Activated CD8-positive, alpha-beta memory T cell treated with anti-CD3 and anti-CD28 coated beads, Interleukin-2, amount 50 U/mL, for 1 hour (primary cell): ENCODE results near the gene ATP5F1D.

Source experiments
- DNase-seq: peaks from one replicate; pipeline ENCODE4 v3.0.0-alpha.2; 2020; ENCODE audit errors: extremely low read depth

ATP5F1D gene

DNA sequence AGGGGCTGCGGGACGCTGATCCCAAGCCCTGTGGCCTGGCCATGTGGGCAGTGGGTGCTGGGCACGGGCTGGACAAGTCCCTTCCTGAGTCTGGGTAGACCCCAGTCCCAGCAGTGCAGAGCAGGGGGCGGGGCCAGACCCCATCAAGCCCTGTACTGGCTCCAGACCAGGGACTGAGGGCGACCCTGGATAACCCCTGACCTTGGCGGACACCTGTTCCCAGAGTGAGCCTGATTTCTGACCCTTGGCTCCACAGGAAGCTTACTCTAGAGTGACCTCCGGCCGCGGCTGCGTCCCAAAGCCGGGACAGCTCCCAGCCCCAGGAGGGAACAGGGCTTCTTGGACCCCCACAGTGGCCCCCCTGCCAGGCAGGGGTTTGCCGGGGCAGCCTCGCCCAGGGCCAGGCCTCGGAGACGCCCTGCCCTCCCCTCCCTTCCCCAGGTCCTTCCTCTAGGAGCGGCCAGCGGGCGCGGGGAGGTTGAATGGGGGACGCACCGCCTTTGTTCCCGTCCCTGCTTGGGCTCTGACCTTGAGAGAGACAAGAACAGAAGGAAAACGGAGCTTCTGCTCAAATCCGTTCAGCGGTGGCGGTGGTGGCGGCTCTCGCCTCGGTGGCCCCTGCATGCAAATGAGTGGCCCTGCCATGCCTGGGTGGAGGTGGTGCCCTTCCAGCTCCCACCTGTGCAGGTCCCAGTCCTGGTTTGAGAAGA lies 41.8 kb downstream of the ATP5F1D start:
- no peak for DNase-seq

DNA sequence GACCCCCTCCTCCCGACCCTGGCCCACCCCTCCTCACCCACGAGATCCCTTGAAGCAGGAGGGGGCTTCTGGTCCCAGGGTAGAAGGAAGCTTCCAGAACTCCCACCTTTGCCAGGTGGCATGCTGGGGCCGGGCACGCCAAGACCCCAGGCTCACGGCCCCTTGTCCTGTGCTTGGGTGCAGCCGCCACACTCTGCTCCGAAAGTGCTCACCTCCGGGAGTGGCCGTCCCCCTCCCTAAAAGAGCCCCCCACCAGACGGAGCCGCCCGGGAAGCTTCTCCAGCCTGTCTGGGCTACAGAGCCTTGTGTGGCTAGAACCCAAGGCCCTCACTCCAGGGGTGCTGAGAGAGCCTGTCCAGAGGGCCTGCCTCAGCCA lies 42.4 kb downstream of the ATP5F1D start:
- DNase-seq: no peak

- no peak for DNase-seq
Observed at GRCh38 chr19:1284293-1284978, 42.9 kb downstream of the ATP5F1D start.

DNA sequence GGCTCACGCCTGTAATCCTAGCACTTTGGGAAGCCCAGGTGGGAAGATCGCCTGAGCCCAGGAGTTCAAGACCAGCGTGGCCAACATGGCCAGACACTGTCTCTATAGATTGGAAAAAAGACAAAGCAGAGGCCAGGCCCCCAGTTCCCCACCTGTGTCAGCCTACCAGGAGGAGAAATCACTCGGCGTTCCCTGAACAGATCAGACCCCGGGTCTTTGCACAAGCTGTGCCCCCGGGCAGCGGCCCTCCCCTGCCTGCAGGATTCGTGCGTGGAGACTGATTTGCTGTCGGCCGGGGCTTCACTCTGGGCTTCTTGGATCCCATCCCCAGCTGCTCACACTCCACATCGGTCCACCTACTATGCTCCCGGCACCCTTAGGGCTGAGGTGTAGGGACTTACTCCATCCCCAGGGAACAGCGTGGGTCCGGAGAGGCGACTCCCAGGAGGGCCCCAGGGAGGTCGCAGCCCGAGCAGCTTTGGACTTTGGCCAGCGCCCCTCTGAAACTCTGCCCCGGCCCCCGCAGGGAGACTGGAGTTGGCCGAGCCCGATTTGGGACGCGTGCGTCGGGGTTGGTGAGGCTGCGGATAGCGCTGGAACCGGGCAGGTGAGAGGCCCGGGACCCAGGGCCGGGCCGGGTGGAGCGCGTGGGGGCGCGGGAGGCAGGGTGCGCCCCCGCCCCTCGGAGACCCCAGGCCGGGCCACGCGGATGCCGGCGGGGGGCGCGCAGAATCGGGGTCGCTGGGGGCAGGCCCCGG lies 43.6 kb downstream of the ATP5F1D start:
- DNase-seq: no peak

GRCh38 chr19:1285737-1286360 lies 44.3 kb downstream of the ATP5F1D start, which contains the start of gene EFNA2:
TSS of gene EFNA2 (plus strand) at chr19:1285873. CDS start at chr19:1286169, 296 bp downstream.
- no peak for DNase-seq

GRCh38 chr19:1286487-1287353 lies 45.2 kb downstream of the ATP5F1D start:
- no peak for DNase-seq

- no peak for DNase-seq
Observed at GRCh38 chr19:1287354-1288225, 46.0 kb downstream of the ATP5F1D start.

GRCh38 chr19:1288226-1288612 lies 46.7 kb downstream of the ATP5F1D start:
- DNase-seq: no peak

DNA sequence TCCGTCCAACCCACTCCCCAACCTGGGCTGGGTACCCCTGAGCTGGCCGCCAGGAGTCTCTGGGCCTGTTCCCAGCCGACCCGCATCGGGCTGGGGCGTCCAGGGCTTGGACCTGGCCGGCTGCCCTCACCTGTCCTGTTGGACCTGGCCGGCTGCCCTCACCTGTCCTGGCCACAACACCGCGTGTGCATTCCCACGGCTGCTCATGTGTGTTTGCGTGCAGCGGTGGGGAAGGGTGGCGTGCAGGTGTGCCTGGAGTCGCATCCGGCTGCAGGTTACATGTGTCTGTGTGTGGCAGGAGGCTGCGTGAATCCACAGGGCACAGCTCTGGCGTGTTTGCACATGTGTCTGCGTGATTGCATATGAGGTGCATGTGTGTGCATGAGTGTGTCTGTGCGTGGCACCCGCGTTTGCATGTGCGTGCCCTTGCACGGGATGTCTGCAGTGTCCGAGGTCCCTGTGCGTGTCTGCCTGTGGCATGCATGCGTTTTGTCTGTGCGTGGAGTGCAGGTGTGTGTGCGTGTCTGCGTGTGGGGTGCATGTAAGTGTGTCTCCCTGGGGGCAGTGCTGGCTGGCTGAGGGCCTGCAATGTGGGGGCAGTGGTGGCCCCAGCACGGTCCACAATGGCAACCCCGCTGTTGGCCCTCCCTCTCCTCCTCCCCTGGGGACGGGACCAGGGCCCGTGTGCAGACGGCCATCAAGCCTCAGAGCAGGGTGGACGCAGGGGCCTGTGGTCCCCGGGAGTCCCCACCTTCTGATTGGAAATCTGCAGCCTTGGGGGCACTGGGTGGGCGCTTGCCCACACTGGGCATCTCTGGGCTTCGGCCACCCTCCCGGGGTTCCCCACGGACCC lies 47.5 kb downstream of the ATP5F1D start:
- no peak for DNase-seq

- no peak for DNase-seq
Observed at GRCh38 chr19:1289686-1290025, 48.1 kb downstream of the ATP5F1D start.

DNA sequence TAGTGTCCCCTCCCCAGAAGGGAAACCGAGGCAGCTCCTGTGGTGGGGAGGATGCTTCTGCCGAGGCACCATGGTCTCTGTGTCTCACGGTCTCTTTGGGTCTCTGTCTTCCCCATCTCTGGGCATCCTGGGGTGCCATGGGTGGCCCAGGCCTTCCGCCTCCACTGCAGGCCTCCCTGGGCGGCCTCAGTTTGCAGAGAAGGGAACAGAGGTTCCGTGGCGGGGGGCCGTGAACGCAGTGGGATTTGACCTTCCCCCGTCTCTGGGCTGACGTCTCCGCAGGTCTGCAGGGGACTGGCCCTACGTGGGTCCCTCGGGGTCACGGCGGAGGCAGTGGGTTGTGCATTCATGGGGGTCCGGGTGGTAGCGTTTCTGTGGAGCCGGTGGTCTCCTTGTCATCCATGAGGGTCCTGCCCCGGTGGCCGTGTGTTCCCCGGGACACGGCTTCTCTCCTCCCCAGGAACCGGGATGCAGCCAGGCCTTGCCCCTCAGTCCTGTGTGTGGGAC lies 48.7 kb downstream of the ATP5F1D start:
- no peak for DNase-seq

DNA sequence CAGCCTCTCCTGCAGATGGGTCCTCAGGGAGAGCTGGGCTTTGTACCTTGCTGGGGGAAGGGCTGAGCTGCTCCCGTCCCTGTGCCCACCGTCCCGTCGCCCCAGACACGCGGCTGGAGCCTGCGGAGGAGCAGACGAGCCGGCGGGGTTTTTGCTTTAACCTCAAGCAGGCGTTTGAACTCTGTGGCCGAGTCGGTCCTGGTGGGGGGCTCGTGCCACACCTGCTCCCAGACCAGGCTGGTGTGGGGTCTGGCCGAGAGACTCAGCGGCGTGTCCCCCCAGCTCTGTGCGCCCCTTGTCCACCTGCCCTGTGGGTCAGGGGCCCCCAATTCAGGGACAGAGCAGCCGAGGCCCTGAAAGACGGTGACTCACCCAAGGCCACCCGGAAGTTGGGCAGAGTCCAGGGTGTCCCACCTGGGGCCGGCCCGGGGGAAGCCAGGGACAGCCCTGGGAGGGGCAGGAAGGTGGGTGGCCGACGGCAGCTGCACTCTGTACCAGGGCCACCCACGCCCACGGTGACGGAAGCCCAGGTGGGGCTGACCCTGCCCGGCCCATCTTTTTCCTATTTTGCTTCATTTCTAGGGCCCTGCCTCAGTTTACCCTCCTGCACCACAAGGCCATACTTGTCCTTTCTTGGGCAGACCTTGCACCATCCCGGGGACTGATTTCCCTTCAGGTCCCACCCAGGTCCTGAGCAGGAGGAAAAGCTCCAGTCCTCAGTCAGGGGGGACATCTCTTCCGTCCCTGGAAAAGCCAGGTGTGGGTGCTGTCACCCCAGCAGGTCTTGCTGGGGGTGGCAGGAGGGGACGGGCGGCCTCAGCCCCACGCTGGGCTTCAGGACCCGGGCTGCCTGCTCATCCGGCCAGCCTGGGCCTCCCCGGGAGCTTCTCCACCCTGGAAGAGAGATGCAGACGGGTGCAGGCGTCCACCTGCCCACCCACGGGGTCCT lies 49.4 kb downstream of the ATP5F1D start:
- no peak for DNase-seq

- no peak for DNase-seq
Observed at GRCh38 chr19:1291761-1292418, 50.3 kb downstream of the ATP5F1D start.

- no peak for DNase-seq
Observed at GRCh38 chr19:1292419-1293151, 51.0 kb downstream of the ATP5F1D start.

DNA sequence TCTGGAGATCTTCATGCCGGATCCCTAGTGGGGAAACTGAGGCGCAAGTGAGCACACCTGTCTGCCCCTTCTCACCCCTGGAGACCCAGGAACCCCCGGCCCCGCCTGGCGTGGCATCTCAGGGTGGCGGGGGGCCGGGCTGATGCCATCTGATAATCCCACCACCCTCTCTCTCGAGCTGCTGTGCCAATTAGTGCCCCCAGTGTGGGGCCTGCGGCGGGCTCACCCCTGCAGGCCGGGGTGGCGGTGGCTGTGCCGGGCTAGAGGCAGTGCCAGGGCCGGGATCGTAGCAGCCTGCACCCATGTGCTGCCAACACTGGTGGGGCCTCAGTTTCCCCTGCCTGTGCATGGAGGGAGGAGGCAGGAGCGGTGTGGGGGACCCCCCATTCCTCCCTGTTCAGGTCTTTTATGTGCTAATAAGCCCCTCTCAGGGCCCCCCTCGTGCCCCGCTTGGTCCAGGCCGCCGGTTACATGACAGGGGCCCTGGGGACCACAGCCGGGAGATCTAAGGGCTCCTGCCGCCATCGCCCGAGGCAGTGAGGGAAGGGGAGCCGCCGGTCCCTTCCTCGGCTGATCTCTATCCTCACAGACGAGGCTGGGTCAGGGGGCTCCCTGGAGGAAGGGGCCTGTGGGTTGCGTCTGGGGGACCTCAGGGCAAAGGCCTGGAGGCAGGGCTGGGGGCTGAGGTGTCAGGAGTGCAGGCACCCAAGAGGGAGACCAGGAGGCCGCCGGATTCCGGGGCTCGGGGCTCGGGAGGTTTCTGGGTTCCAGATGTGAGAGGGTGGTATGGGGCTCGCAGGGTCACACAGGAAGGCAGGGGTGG lies 52.4 kb downstream of the ATP5F1D start:
- no peak for DNase-seq
